ENCODE data around the gene CD4.

The CD4 gene

GRCh38 chr12:6829536-6830220 is 40.4 kb downstream of the CD4 start:
- no peak for DNase-seq (ENCODE audit: low spot score)

- DNase-seq (ENCODE audit: low spot score), result no peak
Observed at GRCh38 chr12:6830286-6830890, 41.1 kb downstream of the CD4 start.

- DNase-seq (ENCODE audit: low spot score), result no peak
Observed at GRCh38 chr12:6830999-6831398, 41.7 kb downstream of the CD4 start.

GRCh38 chr12:6831450-6831995 is 42.2 kb downstream of the CD4 start:
- no peak for DNase-seq (ENCODE audit: low spot score)

- DNase-seq (ENCODE audit: low spot score), result no peak
Observed at GRCh38 chr12:6832125-6832524, 42.8 kb downstream of the CD4 start.

GRCh38 chr12:6833189-6833890 is 44.0 kb downstream of the CD4 start:
- DNase-seq (ENCODE audit: low spot score), result no peak

GRCh38 chr12:6834254-6834653 is 44.9 kb downstream of the CD4 start:
- peak; percentile 68 for DNase-seq (ENCODE audit: low spot score)

- DNase-seq (ENCODE audit: low spot score), result no peak
Observed at GRCh38 chr12:6834873-6835272, 45.5 kb downstream of the CD4 start.

- no peak for DNase-seq (ENCODE audit: low spot score)
Observed at GRCh38 chr12:6836851-6837250, 47.5 kb downstream of the CD4 start.

- no peak for DNase-seq (ENCODE audit: low spot score)
Observed at GRCh38 chr12:6837370-6838060, 48.2 kb downstream of the CD4 start.

GRCh38 chr12:6838854-6839253 is 49.5 kb downstream of the CD4 start:
- DNase-seq (ENCODE audit: low spot score), result no peak

- DNase-seq (ENCODE audit: low spot score), result no peak
Observed at GRCh38 chr12:6839482-6840201, 50.3 kb downstream of the CD4 start.

GRCh38 chr12:6840330-6840729 is 51.0 kb downstream of the CD4 start:
- DNase-seq (ENCODE audit: low spot score), result no peak

- DNase-seq (ENCODE audit: low spot score), result no peak
Observed at GRCh38 chr12:6840761-6841515, 51.6 kb downstream of the CD4 start, which contains the start of gene GNB3. TSS of gene GNB3 (plus strand) at chr12:6840925. CDS start at chr12:6841288, 363 bp downstream.

GRCh38 chr12:6842075-6842474 is 52.7 kb downstream of the CD4 start:
- no peak for DNase-seq (ENCODE audit: low spot score)

- no peak for DNase-seq (ENCODE audit: low spot score)
Observed at GRCh38 chr12:6843118-6843902, 54.0 kb downstream of the CD4 start.

- DNase-seq (ENCODE audit: low spot score), result no peak
Observed at GRCh38 chr12:6845395-6845794, 56.1 kb downstream of the CD4 start.

- DNase-seq (ENCODE audit: low spot score), result no peak
Observed at GRCh38 chr12:6846316-6846869, 57.1 kb downstream of the CD4 start.

- no peak for DNase-seq (ENCODE audit: low spot score)
Observed at GRCh38 chr12:6847676-6848075, 58.3 kb downstream of the CD4 start.

- no peak for DNase-seq (ENCODE audit: low spot score)
Observed at GRCh38 chr12:6849427-6849826, 60.1 kb downstream of the CD4 start.

All from kidney tubule cell (primary cell).